Activated naive CD8-positive, alpha-beta T cell treated with anti-CD3 and anti-CD28 coated beads for 36 hours (primary cell): ENCODE results near the gene RPL36. TPM values are rescaled to one million over a fixed set of nuclear protein-coding genes. Genes with fewer than 3 reads are reported as not detected.
"Not testable (repeated sequence)": the region's sequence is repeated elsewhere in the genome, so short reads cannot be mapped to it uniquely, and the experiment has no call there.

Experiments used
- DNase-seq: peaks from one replicate; pipeline ENCODE4 v3.0.0; 2021
- H3K27ac Mint-ChIP-seq: one replicate; pipeline ENCODE4 v1.8.0; 2022; ENCODE audit warnings: mild to moderate bottlenecking, moderate library complexity, mixed read lengths
- H3K27me3 Mint-ChIP-seq: one replicate; pipeline ENCODE4 v1.8.0; 2022; ENCODE audit warnings: mild to moderate bottlenecking, mixed read lengths
- H3K36me3 Mint-ChIP-seq: one replicate; pipeline ENCODE4 v1.8.0; 2021; ENCODE audit warnings: mild to moderate bottlenecking, mixed read lengths
- H3K4me1 Mint-ChIP-seq: one replicate; pipeline ENCODE4 v1.8.0; 2021; ENCODE audit warnings: mixed read lengths
- H3K4me3 Mint-ChIP-seq: one replicate; pipeline ENCODE4 v1.8.0; 2022; ENCODE audit warnings: mild to moderate bottlenecking, moderate library complexity, mixed read lengths
- H3K9me3 Mint-ChIP-seq: one replicate; pipeline ENCODE4 v1.8.0; 2022; ENCODE audit warnings: mixed read lengths
- total RNA-seq, 2 experiments: library from RNA; stranded (reverse); gene quantifications; one replicate each; pipeline ENCODE4 v1.2.3, GENCODE V29; 2021

Gene RPL36
- total RNA-seq, 2 experiments from 2014 or later = 1,649 to 1,711 TPM

- not testable (repeated sequence) for H3K4me1 Mint-ChIP-seq, DNase-seq, H3K9me3 Mint-ChIP-seq, H3K4me3 Mint-ChIP-seq, H3K27me3 Mint-ChIP-seq, H3K27ac Mint-ChIP-seq
- H3K36me3 Mint-ChIP-seq = peaks cover 33% of the 10 kb centered on the region
These were observed 11.9 kb downstream of the RPL36 start for GRCh38 chr19:5702053-5702410.

- Mint-ChIP-seq H3K27ac (no peak overlapping the region), H3K36me3 (peaks cover 25% of the 10 kb centered on the region), H3K27me3 (no peaks in the 10 kb centered on the region), H3K4me1 (no peaks in the 10 kb centered on the region), H3K4me3 (no peak overlapping the region), H3K9me3 (no peaks in the 10 kb centered on the region)
- no peak for DNase-seq
These were observed 14.0 kb downstream of the RPL36 start for GRCh38 chr19:5703819-5704818.

GRCh38 chr19:5705552-5705951 is 15.5 kb downstream of the RPL36 start:
- no peak for DNase-seq
- no peak overlapping the region for H3K27ac Mint-ChIP-seq
- H3K4me1 Mint-ChIP-seq = no peaks in the 10 kb centered on the region
- H3K4me3 Mint-ChIP-seq = no peak overlapping the region
- no peaks in the 10 kb centered on the region for H3K27me3 Mint-ChIP-seq
- H3K9me3 Mint-ChIP-seq = no peaks in the 10 kb centered on the region
- peaks cover 21% of the 10 kb centered on the region for H3K36me3 Mint-ChIP-seq

- H3K27me3 Mint-ChIP-seq = no peaks in the 10 kb centered on the region
- H3K4me3 Mint-ChIP-seq = no peak overlapping the region
- H3K36me3 Mint-ChIP-seq = peaks cover 10% of the 10 kb centered on the region
- H3K4me1 Mint-ChIP-seq = no peaks in the 10 kb centered on the region
- no peak for DNase-seq
- no peak overlapping the region for H3K27ac Mint-ChIP-seq
- H3K9me3 Mint-ChIP-seq = no peaks in the 10 kb centered on the region
These were observed 16.9 kb downstream of the RPL36 start for GRCh38 chr19:5706876-5707573.

GRCh38 chr19:5707576-5708575 is 17.8 kb downstream of the RPL36 start:
- Mint-ChIP-seq H3K9me3 (no peaks in the 10 kb centered on the region), H3K4me1 (no peaks in the 10 kb centered on the region)

GRCh38 chr19:5711025-5711424 is 20.9 kb downstream of the RPL36 start:
- H3K9me3 Mint-ChIP-seq = no peaks in the 10 kb centered on the region
- no peaks in the 10 kb centered on the region for H3K27me3 Mint-ChIP-seq
- no peak overlapping the region for H3K4me3 Mint-ChIP-seq
- peaks cover 17% of the 10 kb centered on the region for H3K36me3 Mint-ChIP-seq
- no peak overlapping the region for H3K27ac Mint-ChIP-seq
- H3K4me1 Mint-ChIP-seq = peaks cover 7% of the 10 kb centered on the region
- no peak for DNase-seq

More at GRCh38 chr19:5707576-5708575, 17.8 kb downstream of the RPL36 start:
- Mint-ChIP-seq H3K27ac (no peak overlapping the region), H3K27me3 (no peaks in the 10 kb centered on the region), H3K4me3 (no peak overlapping the region), H3K36me3 (peaks cover 14% of the 10 kb centered on the region)
- no peak for DNase-seq

GRCh38 chr19:5711713-5712161 is 21.6 kb downstream of the RPL36 start:
- peaks cover 20% of the 10 kb centered on the region for H3K36me3 Mint-ChIP-seq
- H3K27ac Mint-ChIP-seq = no peak overlapping the region
- H3K4me1 Mint-ChIP-seq = peaks cover 10% of the 10 kb centered on the region

GRCh38 chr19:5713228-5713627 is 23.1 kb downstream of the RPL36 start:
- Mint-ChIP-seq H3K4me3 (no peak overlapping the region), H3K27ac (no peak overlapping the region), H3K9me3 (no peaks in the 10 kb centered on the region), H3K36me3 (peaks cover 34% of the 10 kb centered on the region), H3K27me3 (no peaks in the 10 kb centered on the region), H3K4me1 (peaks cover 22% of the 10 kb centered on the region)
- DNase-seq = no peak

More at GRCh38 chr19:5711713-5712161, 21.6 kb downstream of the RPL36 start:
- Mint-ChIP-seq H3K9me3 (no peaks in the 10 kb centered on the region), H3K27me3 (no peaks in the 10 kb centered on the region), H3K4me3 (no peak overlapping the region)
- DNase-seq = no peak

- Mint-ChIP-seq H3K36me3 (peaks cover 47% of the 10 kb centered on the region), H3K9me3 (no peaks in the 10 kb centered on the region), H3K4me3 (no peak overlapping the region), H3K27ac (no peak overlapping the region), H3K27me3 (no peaks in the 10 kb centered on the region), H3K4me1 (peaks cover 22% of the 10 kb centered on the region)
- DNase-seq = no peak
These were observed 24.7 kb downstream of the RPL36 start for GRCh38 chr19:5714816-5715215.

- DNase-seq = no peak
- peaks cover 26% of the 10 kb centered on the region for H3K4me1 Mint-ChIP-seq
- peak overlapping the region; percentile 98 for H3K4me3 Mint-ChIP-seq
- no peaks in the 10 kb centered on the region for H3K9me3 Mint-ChIP-seq
- no peaks in the 10 kb centered on the region for H3K27me3 Mint-ChIP-seq
- H3K27ac Mint-ChIP-seq = peak overlapping the region; percentile 100
- peaks cover 43% of the 10 kb centered on the region for H3K36me3 Mint-ChIP-seq
These were observed 27.3 kb downstream of the RPL36 start for GRCh38 chr19:5717215-5717935.

- H3K27me3 Mint-ChIP-seq = no peaks in the 10 kb centered on the region
- H3K4me3 Mint-ChIP-seq = peak overlapping the region; percentile 98
- no peaks in the 10 kb centered on the region for H3K9me3 Mint-ChIP-seq
- H3K36me3 Mint-ChIP-seq = peaks cover 43% of the 10 kb centered on the region
- DNase-seq = peak; percentile 71
- peaks cover 26% of the 10 kb centered on the region for H3K4me1 Mint-ChIP-seq
- peak overlapping the region; percentile 100 for H3K27ac Mint-ChIP-seq
These were observed 28.0 kb downstream of the RPL36 start for GRCh38 chr19:5718037-5718578.

GRCh38 chr19:5718579-5719273 is 28.6 kb downstream of the RPL36 start:
- Mint-ChIP-seq H3K27ac (peak overlapping the region; percentile 100), H3K27me3 (no peaks in the 10 kb centered on the region), H3K4me1 (peaks cover 26% of the 10 kb centered on the region), H3K9me3 (no peaks in the 10 kb centered on the region), H3K36me3 (peaks cover 38% of the 10 kb centered on the region), H3K4me3 (peak overlapping the region; percentile 98)
- peak; percentile 65 for DNase-seq

- Mint-ChIP-seq H3K9me3 (no peaks in the 10 kb centered on the region), H3K4me1 (peaks cover 22% of the 10 kb centered on the region), H3K27me3 (no peaks in the 10 kb centered on the region), H3K4me3 (peak overlapping the region; percentile 98), H3K36me3 (peaks cover 34% of the 10 kb centered on the region), H3K27ac (peak overlapping the region; percentile 100)
- peak; percentile 50 for DNase-seq
These were observed 29.3 kb downstream of the RPL36 start for GRCh38 chr19:5719274-5719960.
